Tibial nerve (tissue), 4 donors: Measurements from ENCODE around the gene VEGFB. TPM values are rescaled to one million over a fixed set of nuclear protein-coding genes. Genes with fewer than 3 reads are reported as not detected.

Source experiments
- DNase-seq, 2 donors: peaks; one replicate each; pipeline ENCODE4 v3.0.0-alpha.2; 2019; ENCODE audit warnings: low spot score in 2 of 2
- H3K27ac ChIP-seq, 4 donors: fragments of 200-600 bp; sonication (generic) in 3 of 4; one replicate each; pipeline ENCODE4 v1.5.1; 2017 to 2019; ENCODE audit warnings: mild to moderate bottlenecking in 1 of 4
- H3K27me3 ChIP-seq, 2 donors: fragments of 200-600 bp; sonication (generic) in 1 of 2; one replicate each; pipeline versions ENCODE4 v1.5.1 to v1.6.0; 2017 to 2019
- H3K36me3 ChIP-seq, 3 donors: fragments of 200-600 bp; sonication (generic); one replicate each; pipeline ENCODE4 v1.5.1; 2018 to 2019
- H3K4me1 ChIP-seq, 4 donors: fragments of 200-600 bp; sonication (generic) in 3 of 4; one replicate each; pipeline ENCODE4 v1.5.1; 2017 to 2019
- H3K4me3 ChIP-seq, 4 donors: fragments of 200-600 bp; sonication (generic) in 3 of 4; one replicate each; pipeline ENCODE4 v1.5.1; 2017 to 2019; ENCODE audit warnings: mild to moderate bottlenecking in 1 of 4, moderate library complexity in 1 of 4
- H3K9me3 ChIP-seq, 4 donors: fragments of 200-600 bp; sonication (generic) in 3 of 4; one replicate each; pipeline ENCODE4 v1.5.1; 2017 to 2019
- EP300 ChIP-seq, 2 donors: sonication (generic); formaldehyde crosslinking; IDR thresholded peaks; one replicate each; pipeline ENCODE4 v1.6.1; 2017; ENCODE audit warnings: antibody characterized with exemption in 2 of 2, mild to moderate bottlenecking in 1 of 2
- POLR2A ChIP-seq, 2 donors: fragments of 450-650 bp; IDR thresholded peaks; one replicate each; pipeline ENCODE4 v1.6.1; 2017; ENCODE audit warnings: antibody characterized with exemption in 2 of 2, mild to moderate bottlenecking in 2 of 2, moderate library complexity in 2 of 2
- WGBS, 2 donors: methylation state at CpG; one replicate each; pipeline ENCODE4 v1.1.5; 2018; 5-methylcytosine and 5-hydroxymethylcytosine counted together
- total RNA-seq, 4 donors: library from RNA; depleted of rRNA; stranded (reverse); fragments of >200 nt; gene quantifications; one replicate each; pipeline ENCODE4 v1.1.0, GENCODE V29; 2016
- TF ChIP-seq, protein P1 (sequence below), 5 experiments: fragments of 200-600 bp in 3 of 5; fragments of 450-650 bp in 2 of 5; sonication (generic) in 3 of 5; IDR thresholded peaks; one replicate each; pipeline ENCODE4 v1.5.1; 2016 to 2019; ENCODE audit warnings: antibody characterized with exemption in 5 of 5, mild to moderate bottlenecking in 3 of 5, moderate library complexity in 2 of 5

VEGFB gene
- total RNA-seq, 4 donors from 2014 or later: 84.3 to 129 (median 109) TPM

DNA sequence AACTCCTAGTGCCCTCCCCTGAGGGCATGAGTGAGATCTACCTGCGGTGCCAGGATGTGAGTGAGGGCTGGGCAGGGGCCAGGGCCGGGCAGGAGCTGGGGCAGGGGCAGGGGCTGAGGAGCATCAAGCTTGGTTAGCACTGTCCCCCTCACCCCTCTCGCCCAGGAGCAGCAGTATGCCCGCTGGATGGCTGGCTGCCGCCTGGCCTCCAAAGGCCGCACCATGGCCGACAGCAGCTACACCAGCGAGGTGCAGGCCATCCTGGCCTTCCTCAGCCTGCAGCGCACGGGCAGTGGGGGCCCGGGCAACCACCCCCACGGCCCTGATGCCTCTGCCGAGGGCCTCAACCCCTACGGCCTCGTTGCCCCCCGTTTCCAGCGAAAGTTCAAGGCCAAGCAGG, 14.1 kb upstream of the VEGFB start:
- DNase-seq: no peak
- Histone ChIP-seq H3K36me3 (peaks cover 0 to 39% (median 0%) of the 10 kb centered on the region in 3 donors), H3K27ac (no peak overlapping the region), H3K9me3 (no peaks in the 10 kb centered on the region), H3K27me3 (no peaks in the 10 kb centered on the region), H3K4me1 (peaks cover 0 to 11% (median 2%) of the 10 kb centered on the region in 4 donors), H3K4me3 (no peak overlapping the region)
- 76 to 84% methylated on average over 14 to 17 of the region's 17 CpGs for WGBS, 2 donors
- TF ChIP-seq, protein P1, sequence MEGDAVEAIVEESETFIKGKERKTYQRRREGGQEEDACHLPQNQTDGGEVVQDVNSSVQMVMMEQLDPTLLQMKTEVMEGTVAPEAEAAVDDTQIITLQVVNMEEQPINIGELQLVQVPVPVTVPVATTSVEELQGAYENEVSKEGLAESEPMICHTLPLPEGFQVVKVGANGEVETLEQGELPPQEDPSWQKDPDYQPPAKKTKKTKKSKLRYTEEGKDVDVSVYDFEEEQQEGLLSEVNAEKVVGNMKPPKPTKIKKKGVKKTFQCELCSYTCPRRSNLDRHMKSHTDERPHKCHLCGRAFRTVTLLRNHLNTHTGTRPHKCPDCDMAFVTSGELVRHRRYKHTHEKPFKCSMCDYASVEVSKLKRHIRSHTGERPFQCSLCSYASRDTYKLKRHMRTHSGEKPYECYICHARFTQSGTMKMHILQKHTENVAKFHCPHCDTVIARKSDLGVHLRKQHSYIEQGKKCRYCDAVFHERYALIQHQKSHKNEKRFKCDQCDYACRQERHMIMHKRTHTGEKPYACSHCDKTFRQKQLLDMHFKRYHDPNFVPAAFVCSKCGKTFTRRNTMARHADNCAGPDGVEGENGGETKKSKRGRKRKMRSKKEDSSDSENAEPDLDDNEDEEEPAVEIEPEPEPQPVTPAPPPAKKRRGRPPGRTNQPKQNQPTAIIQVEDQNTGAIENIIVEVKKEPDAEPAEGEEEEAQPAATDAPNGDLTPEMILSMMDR (IDR thresholded peaks at IDR 0.05): no peak
- TF ChIP-seq POLR2A (IDR thresholded peaks at IDR 0.05) (no peak), EP300 (IDR thresholded peaks at IDR 0.05) (no peak)

DNA sequence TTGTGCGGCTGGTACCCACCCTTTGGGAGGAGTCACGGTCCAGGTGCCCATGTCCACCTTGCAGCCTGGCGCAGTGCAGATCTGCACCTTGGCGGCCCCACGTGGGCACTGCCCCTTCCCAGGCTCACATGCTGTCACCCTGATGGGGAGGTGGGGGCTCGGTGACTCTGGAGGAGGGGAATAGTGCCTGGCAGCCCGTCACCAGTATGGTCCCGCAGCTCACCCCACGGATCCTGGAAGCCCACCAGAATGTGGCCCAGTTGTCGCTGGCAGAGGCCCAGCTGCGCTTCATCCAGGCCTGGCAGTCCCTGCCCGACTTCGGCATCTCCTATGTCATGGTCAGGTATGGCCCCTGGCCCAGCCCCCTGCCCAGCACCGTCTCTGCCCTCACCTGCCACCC, 13.6 kb upstream of the VEGFB start:
- Histone ChIP-seq H3K27me3 (no peaks in the 10 kb centered on the region), H3K9me3 (no peaks in the 10 kb centered on the region), H3K4me1 (peaks cover 0 to 16% (median 2%) of the 10 kb centered on the region in 4 donors), H3K4me3 (no peak overlapping the region), H3K36me3 (peaks cover 0 to 39% (median 0%) of the 10 kb centered on the region in 3 donors), H3K27ac (no peak overlapping the region)
- DNase-seq: no peak
- 91 to 92% methylated on average over 7 to 9 of the region's 14 CpGs for WGBS, 2 donors
- TF ChIP-seq POLR2A (IDR thresholded peaks at IDR 0.05) (no peak), EP300 (IDR thresholded peaks at IDR 0.05) (no peak)
- TF ChIP-seq, protein P1 (IDR thresholded peaks at IDR 0.05): no peak

DNA sequence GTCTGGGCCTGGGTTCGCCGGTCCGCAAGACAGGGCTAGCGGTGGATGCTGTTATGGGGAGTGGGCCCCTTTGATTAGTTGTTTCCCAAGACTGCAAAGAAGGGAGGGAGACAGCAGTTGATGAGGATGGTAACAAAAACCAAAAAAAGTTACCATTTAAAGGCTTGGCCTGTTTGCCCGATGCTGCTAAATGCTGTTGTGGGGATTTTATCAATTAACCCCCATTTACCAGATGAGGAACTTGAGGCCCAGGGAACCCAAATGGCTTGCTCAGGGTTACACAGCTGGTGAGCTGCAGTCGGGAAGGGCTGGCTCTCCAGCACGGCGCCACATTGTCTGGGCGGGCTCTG, 11.8 kb upstream of the VEGFB start:
- H3K4me1 ChIP-seq: peaks cover 0 to 28% (median 14%) of the 10 kb centered on the region in 4 donors
- no peak overlapping the region for H3K27ac ChIP-seq
- no peaks in the 10 kb centered on the region for H3K9me3 ChIP-seq
- no peak for DNase-seq
- no peaks in the 10 kb centered on the region for H3K27me3 ChIP-seq
- no peak overlapping the region for H3K4me3 ChIP-seq
- H3K36me3 ChIP-seq: peaks cover 0 to 39% (median 0%) of the 10 kb centered on the region in 3 donors
- no peak for TF ChIP-seq EP300 (IDR thresholded peaks at IDR 0.05)
- no peak for TF ChIP-seq POLR2A (IDR thresholded peaks at IDR 0.05)
- TF ChIP-seq, protein P1 (IDR thresholded peaks at IDR 0.05): no peak
- WGBS, 2 donors: 67 to 80% methylated on average over 9 of the region's 9 CpGs

DNA sequence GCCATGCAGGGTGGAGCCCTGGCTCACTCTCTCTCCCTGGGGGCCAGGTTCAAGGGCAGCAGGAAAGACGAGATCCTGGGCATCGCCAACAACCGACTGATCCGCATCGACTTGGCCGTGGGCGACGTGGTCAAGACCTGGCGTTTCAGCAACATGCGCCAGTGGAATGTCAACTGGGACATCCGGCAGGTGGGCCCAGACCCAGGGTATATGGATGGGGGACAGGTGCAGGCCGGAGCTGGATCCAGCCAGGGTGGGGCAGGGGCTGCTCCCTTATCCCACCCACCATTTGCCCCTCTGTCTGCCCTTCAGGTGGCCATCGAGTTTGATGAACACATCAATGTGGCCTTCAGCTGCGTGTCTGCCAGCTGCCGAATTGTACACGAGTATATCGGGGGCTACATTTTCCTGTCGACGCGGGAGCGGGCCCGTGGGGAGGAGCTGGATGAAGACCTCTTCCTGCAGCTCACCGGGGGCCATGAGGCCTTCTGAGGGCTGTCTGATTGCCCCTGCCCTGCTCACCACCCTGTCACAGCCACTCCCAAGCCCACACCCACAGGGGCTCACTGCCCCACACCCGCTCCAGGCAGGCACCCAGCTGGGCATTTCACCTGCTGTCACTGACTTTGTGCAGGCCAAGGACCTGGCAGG, 11.3 kb upstream of the VEGFB start:
- H3K9me3 ChIP-seq: no peaks in the 10 kb centered on the region
- peaks cover 0 to 32% (median 17%) of the 10 kb centered on the region in 4 donors for H3K4me1 ChIP-seq
- 81 to 83% methylated on average over 23 to 24 of the region's 24 CpGs for WGBS, 2 donors
- no peak for DNase-seq
- H3K27me3 ChIP-seq: no peaks in the 10 kb centered on the region
- H3K27ac ChIP-seq: no peak overlapping the region
- H3K36me3 ChIP-seq: peaks cover 0 to 39% (median 0%) of the 10 kb centered on the region in 3 donors
- no peak overlapping the region for H3K4me3 ChIP-seq
- TF ChIP-seq POLR2A (IDR thresholded peaks at IDR 0.05): no peak

DNA sequence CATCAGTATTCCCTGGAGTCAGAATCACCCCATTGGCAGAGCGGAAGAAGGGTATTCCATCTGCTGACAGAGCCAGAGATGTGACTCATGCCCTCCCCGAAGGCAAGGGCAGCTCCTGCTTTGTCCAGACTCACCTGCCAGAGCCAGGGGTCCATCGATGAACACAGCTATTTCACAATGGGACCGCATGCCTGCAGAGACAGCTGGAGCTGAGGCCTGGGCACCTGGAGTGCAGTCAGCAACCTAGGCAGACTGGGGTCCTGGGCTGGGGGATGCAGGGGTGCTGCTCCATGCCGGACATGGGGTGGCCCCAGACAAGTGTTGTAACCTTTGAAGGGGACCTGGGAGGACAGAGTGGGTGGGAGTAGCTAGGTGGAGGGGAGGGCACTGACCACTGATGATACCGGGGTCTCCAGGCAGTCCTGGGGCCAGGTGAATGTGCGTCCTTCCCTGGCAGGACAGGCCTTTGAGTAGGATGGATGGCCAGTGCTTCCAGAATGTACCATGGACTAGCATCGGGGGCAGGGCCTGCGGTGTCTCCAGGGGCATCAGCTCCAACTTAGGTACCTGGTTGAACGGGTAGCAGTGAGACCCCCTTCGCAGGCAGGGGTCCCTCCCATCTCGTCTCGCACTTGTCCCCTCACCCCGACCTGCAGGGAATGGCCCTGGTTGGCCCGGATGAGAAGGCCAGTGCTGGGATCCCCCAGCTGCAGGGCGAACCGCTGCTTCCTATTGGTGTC, 10.1 kb upstream of the VEGFB start:
- no peak for DNase-seq
- Histone ChIP-seq H3K4me1 (peaks cover 0 to 38% (median 22%) of the 10 kb centered on the region in 4 donors), H3K27ac (no peak overlapping the region), H3K36me3 (peaks cover 0 to 38% (median 0%) of the 10 kb centered on the region in 3 donors), H3K4me3 (no peak overlapping the region), H3K9me3 (no peaks in the 10 kb centered on the region), H3K27me3 (no peaks in the 10 kb centered on the region)
- WGBS, 2 donors: 83 to 88% methylated on average over 12 to 15 of the region's 17 CpGs
- TF ChIP-seq EP300 (IDR thresholded peaks at IDR 0.05) (no peak), POLR2A (IDR thresholded peaks at IDR 0.05) (no peak)
- TF ChIP-seq, protein P1 (IDR thresholded peaks at IDR 0.05): no peak
